ENCODE data around the gene CTRB2.
"Not testable (repeated sequence)": the region's sequence is repeated elsewhere in the genome, so short reads cannot be mapped to it uniquely, and the experiment has no call there.

CTRB2 gene

GRCh38 chr16:75242436-75243078 is 35.6 kb upstream of the CTRB2 start:
- not testable (repeated sequence) for DNase-seq (ENCODE audit: low spot score)

- DNase-seq (ENCODE audit: low spot score): no peak
Measured at GRCh38 chr16:75241955-75242354, 35.0 kb upstream of the CTRB2 start.

GRCh38 chr16:75241412-75241811 is 34.5 kb upstream of the CTRB2 start:
- DNase-seq (ENCODE audit: low spot score): no peak

- not testable (repeated sequence) for DNase-seq (ENCODE audit: low spot score)
Measured at GRCh38 chr16:75240633-75241032, 33.7 kb upstream of the CTRB2 start.

GRCh38 chr16:75239542-75240122 is 32.7 kb upstream of the CTRB2 start:
- no peak for DNase-seq (ENCODE audit: low spot score)

- DNase-seq (ENCODE audit: low spot score): no peak
Measured at GRCh38 chr16:75238853-75239541, 32.0 kb upstream of the CTRB2 start.

- peak; percentile 95 for DNase-seq (ENCODE audit: low spot score)
Measured at GRCh38 chr16:75238132-75238852, 31.3 kb upstream of the CTRB2 start.

- DNase-seq (ENCODE audit: low spot score): no peak
Measured at GRCh38 chr16:75237398-75238131, 30.6 kb upstream of the CTRB2 start.

- no peak for DNase-seq (ENCODE audit: low spot score)
Measured at GRCh38 chr16:75236736-75237397, 29.9 kb upstream of the CTRB2 start.

- DNase-seq (ENCODE audit: low spot score): no peak
Measured at GRCh38 chr16:75236232-75236631, 29.3 kb upstream of the CTRB2 start.

GRCh38 chr16:75235721-75236193 is 28.8 kb upstream of the CTRB2 start:
- DNase-seq (ENCODE audit: low spot score): no peak

- DNase-seq (ENCODE audit: low spot score): no peak
Measured at GRCh38 chr16:75234856-75235696, 28.1 kb upstream of the CTRB2 start.

GRCh38 chr16:75233611-75233938 is 26.6 kb upstream of the CTRB2 start:
- DNase-seq (ENCODE audit: low spot score): no peak

- DNase-seq (ENCODE audit: low spot score): no peak
Measured at GRCh38 chr16:75231570-75231969, 24.6 kb upstream of the CTRB2 start.

GRCh38 chr16:75230471-75231110 is 23.6 kb upstream of the CTRB2 start:
- no peak for DNase-seq (ENCODE audit: low spot score)

- DNase-seq (ENCODE audit: low spot score): no peak
Measured at GRCh38 chr16:75229172-75230031, 22.4 kb upstream of the CTRB2 start.

GRCh38 chr16:75228143-75228976 is 21.4 kb upstream of the CTRB2 start:
- no peak for DNase-seq (ENCODE audit: low spot score)
